ENCODE data around the gene UTP14C. TPM values are rescaled to one million over a fixed set of nuclear protein-coding genes. Genes with fewer than 3 reads are reported as not detected.

Gene UTP14C
- total RNA-seq, 1 experiment from 2014 or later: 19.8 TPM

- H3K9me3 Mint-ChIP-seq: no peaks in the 10 kb centered on the region
- no peak overlapping the region for H3K4me3 Mint-ChIP-seq
- Histone ChIP-seq H4K20me1 (ENCODE audit: control insufficient read depth, insufficient read depth, insufficient read length) (no peaks in the 10 kb centered on the region), H3K27me3 (ENCODE audit: insufficient read depth, low read length) (no peaks in the 10 kb centered on the region), H4K91ac (ENCODE audit: insufficient read length, low read depth, low read length) (no peak overlapping the region), H3K18ac (ENCODE audit: insufficient read length, low read depth, low read length) (no peak overlapping the region), H2AK5ac (ENCODE audit: insufficient read length, low read length) (no peak overlapping the region), H3K4ac (ENCODE audit: low read depth, low read length) (no peak overlapping the region), H3K79me1 (ENCODE audit: insufficient read depth, low read depth, low read length, poor library complexity, severe bottlenecking) (no peaks in the 10 kb centered on the region), H2BK20ac (ENCODE audit: low read depth, low read length, poor library complexity, severe bottlenecking) (no peak overlapping the region), H3K14ac (ENCODE audit: insufficient read depth, low read length) (no peak overlapping the region), H4K8ac (replicated peaks; ENCODE audit: insufficient read length, low read depth, low read length) (no peak overlapping the region), H3K9ac (ENCODE audit: extremely low read depth, insufficient read length, low read length) (no peak overlapping the region), H3K4me2 (ENCODE audit: insufficient read depth, insufficient read length, low read length) (no peak overlapping the region), H3K23ac (ENCODE audit: insufficient read length, low read depth, low read length) (no peak overlapping the region), H2BK120ac (ENCODE audit: low read depth, low read length, poor library complexity, severe bottlenecking) (no peak overlapping the region), H2AFZ (ENCODE audit: low read length) (no peak overlapping the region), H3T11ph (ENCODE audit: low read length) (no peak overlapping the region), H3K27ac (ENCODE audit: insufficient read length, low read depth, low read length) (no peak overlapping the region), H2BK15ac (ENCODE audit: low read depth, low read length) (no peak overlapping the region), H4K5ac (ENCODE audit: insufficient read length, low read depth, low read length) (no peak overlapping the region), H3K79me2 (ENCODE audit: insufficient read depth, low read length) (no peaks in the 10 kb centered on the region), H2BK12ac (ENCODE audit: insufficient read length, low read depth, low read length) (no peak overlapping the region), H3K9me3 (ENCODE audit: control insufficient read depth, low read depth, low read length) (no peaks in the 10 kb centered on the region), H3K56ac (ENCODE audit: insufficient read length, low read depth, low read length) (no peak overlapping the region), H3K4me1 (ENCODE audit: insufficient read depth, low read length) (peaks cover 8% of the 10 kb centered on the region; the same call in 1 of the 2 replicates), H3K23me2 (ENCODE audit: insufficient read length, low read depth, low read length, poor library complexity, severe bottlenecking) (no peaks in the 10 kb centered on the region), H2BK5ac (ENCODE audit: insufficient read length, low read length) (no peak overlapping the region)
- DNase-seq: no peak
- WGBS (ENCODE audit: extremely low coverage, insufficient read length, low lambda C conversion rate): no CpG with 5 or more reads among the region's 9 CpGs
- peaks cover 1% of the 10 kb centered on the region; the same call in 1 of the 2 replicates for H3K27me3 Mint-ChIP-seq (ENCODE audit: low read depth)
- H3K4me1 Mint-ChIP-seq: peaks cover 45 to 52% of the 10 kb centered on the region in 2 experiments
- TF ChIP-seq CTCF (conservative IDR thresholded peaks at IDR 0.05): no peak; the same call in 2 of the 3 replicates
- H3K27ac Mint-ChIP-seq: peak overlapping the region in 1 of 3 experiments; percentile 54; a peak in 1 of 7 replicates
- no peaks in the 10 kb centered on the region; a peak in 1 of 7 replicates for H3K36me3 Mint-ChIP-seq (ENCODE audit: insufficient read depth in 1 of 3, low read depth in 3 of 3)
These were observed 28.6 kb upstream of the UTP14C start for GRCh38 chr13:51995677-51996551.
